Hematopoietic multipotent progenitor cell treated with erythropoietin and hydrocortisone succinate and interleukin-3 and kit ligand, for 4 days (in vitro differentiated cells): ENCODE results near the gene SLC44A5.
"Not testable (repeated sequence)": the region's sequence is repeated elsewhere in the genome, so short reads cannot be mapped to it uniquely, and the experiment has no call there.

ENCODE experiments used
- DNase-seq: peaks from one replicate; pipeline ENCODE4 v3.0.0-alpha.2; 2015

The SLC44A5 gene

GRCh38 chr1:75263616-75264015, 347.3 kb downstream of the SLC44A5 start:
- not testable (repeated sequence) for DNase-seq

- DNase-seq = not testable (repeated sequence)
Measured at GRCh38 chr1:75261946-75262345, 349.0 kb downstream of the SLC44A5 start.

- no peak for DNase-seq
Measured at GRCh38 chr1:75258351-75258750, 352.6 kb downstream of the SLC44A5 start.

- no peak for DNase-seq
Measured at GRCh38 chr1:75257424-75257823, 353.5 kb downstream of the SLC44A5 start.

DNA sequence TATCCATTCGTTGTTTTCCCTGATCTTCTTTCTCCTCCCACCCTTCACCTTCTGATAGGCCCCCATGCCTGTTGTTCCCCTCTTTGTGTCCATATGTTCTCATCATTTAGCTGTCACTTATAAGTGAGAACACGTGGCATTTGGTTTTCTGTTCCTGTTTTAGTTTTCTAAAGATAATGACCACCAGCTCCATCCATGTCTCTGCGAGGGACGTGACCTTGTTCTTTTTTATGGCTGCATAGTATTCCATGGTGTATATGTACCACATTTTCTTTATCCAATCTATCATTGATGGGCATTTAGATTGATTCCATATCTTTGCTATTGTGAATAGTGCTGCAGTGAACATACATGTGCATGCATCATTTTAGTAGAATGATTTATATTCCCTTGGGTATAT, 360.8 kb downstream of the SLC44A5 start:
- not testable (repeated sequence) for DNase-seq

DNA sequence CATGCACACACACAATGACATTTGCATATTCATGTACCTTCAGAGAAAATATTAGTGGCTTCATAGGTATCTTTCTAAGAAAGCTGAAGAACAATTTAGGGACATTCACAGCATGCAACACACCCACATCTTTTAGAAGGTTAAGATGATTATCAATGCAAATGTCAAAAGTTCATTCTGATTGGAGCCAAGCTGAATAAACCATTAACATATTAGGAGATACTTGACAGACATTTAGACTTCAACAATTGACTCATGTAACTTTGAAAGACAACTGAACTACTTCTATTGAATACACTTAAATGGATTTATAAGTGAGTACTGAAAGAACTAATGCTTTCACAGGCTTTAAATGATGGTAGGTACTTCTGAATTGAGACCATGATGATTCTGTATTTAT, 365.7 kb downstream of the SLC44A5 start:
- DNase-seq = no peak

- no peak for DNase-seq
Measured at GRCh38 chr1:75243124-75243523, 367.8 kb downstream of the SLC44A5 start.

DNA sequence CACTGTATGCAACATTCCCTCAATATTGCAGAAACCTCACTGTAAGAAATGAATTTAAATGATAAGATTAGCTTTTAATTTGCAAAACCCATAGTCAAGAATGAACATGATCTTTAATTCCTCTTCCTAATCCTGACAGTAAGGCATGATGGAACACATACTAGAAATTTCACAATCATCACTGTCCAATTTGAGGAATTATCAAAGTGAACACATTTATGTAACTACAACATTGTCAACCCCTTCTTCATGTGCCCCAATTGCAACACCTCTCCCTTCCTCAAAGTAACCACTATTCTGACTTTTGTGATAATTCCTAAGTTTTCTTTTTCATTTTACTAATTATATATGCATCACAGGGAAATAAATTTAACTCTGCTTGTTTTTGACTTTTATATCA, 373.6 kb downstream of the SLC44A5 start:
- DNase-seq = peak; percentile 5

DNA sequence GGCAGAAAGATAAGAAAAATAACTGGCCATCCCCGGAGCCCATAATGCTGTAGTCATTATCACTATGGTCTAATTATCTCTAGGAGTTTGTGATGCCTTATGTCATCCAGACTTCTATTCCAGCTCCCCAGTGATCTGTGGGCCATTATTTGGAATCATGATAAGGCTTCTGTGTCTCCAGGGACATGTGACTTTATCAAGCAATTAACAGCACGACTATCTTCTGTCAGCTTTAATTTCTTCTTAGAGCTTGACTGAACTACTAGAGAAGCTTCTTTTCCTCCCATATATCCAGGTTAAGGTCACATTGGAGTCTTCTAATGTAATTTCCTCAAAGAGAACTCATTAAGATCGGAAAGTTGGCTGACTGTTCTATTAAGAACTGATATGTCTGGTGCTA, 376.4 kb downstream of the SLC44A5 start:
- DNase-seq = no peak

- DNase-seq = peak; percentile 59
Measured at GRCh38 chr1:75233302-75233929, 377.5 kb downstream of the SLC44A5 start.

GRCh38 chr1:75220072-75220471, 390.8 kb downstream of the SLC44A5 start:
- no peak for DNase-seq

DNA sequence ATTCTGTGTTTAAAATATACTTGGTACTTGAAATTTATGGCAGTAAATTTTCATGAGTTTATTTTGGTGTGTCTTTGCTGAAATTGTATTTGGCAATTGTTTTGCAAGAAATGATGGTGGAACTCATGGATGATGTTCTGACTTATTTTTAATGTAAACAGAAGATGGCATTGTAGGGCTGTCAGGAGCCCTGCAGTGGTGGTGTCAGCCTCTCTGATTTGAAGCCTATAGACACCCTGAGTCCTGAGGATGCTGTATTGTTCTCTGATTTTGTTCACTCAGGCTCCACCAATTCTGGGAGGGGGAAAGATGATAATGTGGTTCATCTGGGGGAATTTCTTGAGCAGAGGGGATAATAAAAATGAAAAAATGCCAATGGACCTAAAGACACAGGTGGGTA, 396.9 kb downstream of the SLC44A5 start:
- no peak for DNase-seq

GRCh38 chr1:75211648-75212047, 399.3 kb downstream of the SLC44A5 start:
- DNase-seq = no peak

GRCh38 chr1:75208862-75209261, 402.1 kb downstream of the SLC44A5 start:
- no peak for DNase-seq

DNA sequence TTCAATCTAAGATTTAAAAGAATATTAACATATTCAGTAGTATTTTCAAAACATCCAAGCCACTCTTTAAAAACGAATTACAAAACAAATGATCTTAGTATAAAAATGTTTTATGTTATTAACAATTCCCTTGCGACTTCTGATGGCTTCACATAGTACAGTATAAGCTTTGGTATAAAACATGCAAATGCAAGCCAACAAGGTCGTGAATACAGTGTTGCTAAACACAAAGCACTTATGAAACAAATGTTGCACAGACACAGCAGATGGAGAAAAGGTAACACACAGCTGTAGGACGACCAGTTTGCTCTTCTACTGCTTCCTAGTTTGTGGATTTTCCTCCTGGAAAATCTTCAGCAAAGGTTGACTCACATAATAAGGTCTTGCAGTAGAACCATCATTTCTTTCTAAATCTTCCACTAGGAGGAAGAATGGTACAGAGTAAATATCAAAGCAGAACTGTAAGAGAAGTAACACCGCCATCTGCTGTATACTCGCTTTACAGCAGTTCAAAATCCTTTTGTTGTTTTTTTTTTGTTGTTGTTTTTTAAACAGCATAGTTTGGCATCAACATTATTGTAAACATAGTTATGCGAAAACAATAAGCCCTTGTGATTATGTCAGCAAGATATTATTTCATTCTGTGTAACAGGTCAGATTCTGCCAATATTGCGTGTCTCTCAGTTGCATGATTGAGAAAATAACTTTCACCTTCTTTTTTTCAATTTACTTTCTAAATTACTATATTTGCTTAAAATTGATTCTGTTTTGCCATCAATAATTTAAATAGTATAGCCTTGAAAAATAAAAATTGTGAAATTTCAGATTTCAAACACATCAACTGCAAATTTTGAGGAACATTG, 407.3 kb downstream of the SLC44A5 start:
- peak; percentile 61 for DNase-seq

- no peak for DNase-seq
Measured at GRCh38 chr1:75202751-75203150, 408.2 kb downstream of the SLC44A5 start.

GRCh38 chr1:75198761-75199160, 412.2 kb downstream of the SLC44A5 start:
- no peak for DNase-seq

GRCh38 chr1:75198163-75198562, 412.8 kb downstream of the SLC44A5 start:
- DNase-seq = no peak

- no peak for DNase-seq
Measured at GRCh38 chr1:75188892-75189291, 422.0 kb downstream of the SLC44A5 start.

DNA sequence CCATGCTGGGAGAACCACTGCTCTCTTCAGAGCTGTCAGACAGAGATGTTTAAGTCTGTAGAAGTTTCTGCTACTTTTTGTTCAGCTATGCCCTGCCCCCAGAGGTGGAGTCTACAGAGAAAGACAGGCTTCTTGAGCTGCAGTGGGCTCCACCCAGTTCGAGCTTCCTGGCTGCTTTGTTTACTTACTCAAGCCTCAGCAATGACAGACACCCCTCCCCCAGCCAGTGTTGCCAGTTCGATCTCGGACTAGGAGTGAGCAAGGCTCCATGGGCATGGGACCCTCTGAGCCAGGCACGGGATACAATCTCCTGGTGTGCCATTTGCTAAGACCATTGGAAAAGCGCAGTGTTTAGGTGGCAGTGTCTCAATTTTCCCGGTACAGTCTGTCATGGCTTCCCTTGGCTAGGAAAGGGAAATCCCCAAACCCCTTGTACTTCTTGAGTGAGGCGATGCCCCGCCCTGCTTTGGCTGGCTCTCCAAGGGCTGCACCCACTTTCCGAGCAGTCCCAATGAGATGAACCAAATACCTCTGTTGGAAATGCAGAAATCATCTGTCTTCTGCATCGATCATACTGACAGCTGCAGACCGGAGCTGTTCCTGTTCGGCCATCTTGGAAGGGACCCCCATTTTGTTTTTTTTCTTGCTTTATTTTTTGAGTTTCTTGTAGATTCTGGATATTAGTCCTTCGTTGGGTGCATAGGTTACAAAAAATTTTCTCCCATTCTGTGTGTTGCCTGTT, 429.5 kb downstream of the SLC44A5 start:
- DNase-seq = not testable (repeated sequence)

- no peak for DNase-seq
Measured at GRCh38 chr1:75174031-75174760, 436.7 kb downstream of the SLC44A5 start.

DNA sequence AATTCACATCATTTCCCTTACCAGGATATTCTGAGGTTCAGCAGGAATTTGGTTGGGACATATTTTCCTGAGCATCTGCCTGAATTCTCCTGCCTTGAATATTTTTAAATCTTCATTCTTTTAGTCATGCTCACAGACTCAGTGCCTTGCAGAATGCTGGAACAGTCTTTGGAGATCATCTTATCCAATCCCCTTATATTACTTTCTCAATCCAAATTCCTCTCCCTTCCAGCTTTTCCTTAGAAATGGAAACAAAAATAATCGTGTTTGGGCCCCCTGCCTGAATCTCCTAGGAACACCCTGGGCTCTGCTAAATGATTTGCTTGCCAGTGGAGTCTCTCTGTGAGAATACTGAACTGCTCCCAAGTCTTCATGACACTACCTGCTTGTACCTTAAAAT, 438.4 kb downstream of the SLC44A5 start:
- DNase-seq = no peak

DNA sequence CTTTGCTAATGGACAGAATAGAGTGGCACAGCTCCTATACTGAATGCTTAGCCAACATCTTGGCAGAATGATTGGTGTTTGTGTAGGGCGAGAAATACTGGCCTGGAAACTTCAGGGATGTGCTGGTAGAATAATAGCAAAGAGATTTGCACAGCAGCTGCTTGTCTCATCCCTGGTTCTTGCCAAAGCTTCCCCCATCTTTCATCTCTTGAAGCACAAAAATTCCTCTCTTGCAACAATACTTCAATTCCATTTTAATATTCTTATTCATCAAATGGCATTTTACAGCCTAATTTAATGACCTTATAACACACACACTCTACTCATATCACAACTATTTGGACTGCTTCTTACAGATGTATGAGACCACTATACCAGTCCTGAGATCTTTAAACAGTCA, 439.0 kb downstream of the SLC44A5 start:
- DNase-seq = no peak
